Measurements from ENCODE around the gene ITGA3.
"Not testable (repeated sequence)": the region's sequence is repeated elsewhere in the genome, so short reads cannot be mapped to it uniquely, and the experiment has no call there.

ITGA3 gene

GRCh38 chr17:50035421-50035879 lies 20.5 kb upstream of the ITGA3 start:
- DNase-seq (ENCODE audit: low read depth in 2 of 2), result no peak

- DNase-seq (ENCODE audit: low read depth in 2 of 2), result no peak
These were observed 20.0 kb upstream of the ITGA3 start for GRCh38 chr17:50035945-50036344.

GRCh38 chr17:50036455-50037261 lies 19.3 kb upstream of the ITGA3 start:
- no peak for DNase-seq (ENCODE audit: low read depth in 2 of 2)

- DNase-seq (ENCODE audit: low read depth in 2 of 2), result no peak
These were observed 18.4 kb upstream of the ITGA3 start for GRCh38 chr17:50037321-50038107.

- DNase-seq (ENCODE audit: low read depth in 2 of 2), result no peak
These were observed 16.9 kb upstream of the ITGA3 start for GRCh38 chr17:50039058-50039457.

GRCh38 chr17:50040496-50040895 lies 15.4 kb upstream of the ITGA3 start:
- DNase-seq (ENCODE audit: low read depth in 2 of 2), result not testable (repeated sequence)

- no peak for DNase-seq (ENCODE audit: low read depth in 2 of 2)
These were observed 13.7 kb upstream of the ITGA3 start for GRCh38 chr17:50042211-50042610.

GRCh38 chr17:50043290-50044148 lies 12.4 kb upstream of the ITGA3 start:
- no peak for DNase-seq (ENCODE audit: low read depth in 2 of 2)

GRCh38 chr17:50044483-50044882 lies 11.4 kb upstream of the ITGA3 start:
- no peak for DNase-seq (ENCODE audit: low read depth in 2 of 2)

- no peak for DNase-seq (ENCODE audit: low read depth in 2 of 2)
These were observed 10.8 kb upstream of the ITGA3 start for GRCh38 chr17:50045154-50045553.

GRCh38 chr17:50046179-50046578 lies 9.7 kb upstream of the ITGA3 start:
- DNase-seq (ENCODE audit: low read depth in 2 of 2), result no peak

GRCh38 chr17:50046667-50047066 lies 9.2 kb upstream of the ITGA3 start:
- DNase-seq (ENCODE audit: low read depth in 2 of 2), result no peak

GRCh38 chr17:50047083-50047482 lies 8.8 kb upstream of the ITGA3 start:
- DNase-seq (ENCODE audit: low read depth in 2 of 2), result no peak

GRCh38 chr17:50047488-50048126 lies 8.3 kb upstream of the ITGA3 start:
- DNase-seq (ENCODE audit: low read depth in 2 of 2), result no peak

- no peak for DNase-seq (ENCODE audit: low read depth in 2 of 2)
These were observed 7.7 kb upstream of the ITGA3 start for GRCh38 chr17:50048146-50048720.

- DNase-seq (ENCODE audit: low read depth in 2 of 2), result no peak
These were observed 6.9 kb upstream of the ITGA3 start for GRCh38 chr17:50048988-50049387.

- no peak for DNase-seq (ENCODE audit: low read depth in 2 of 2)
These were observed 6.3 kb upstream of the ITGA3 start for GRCh38 chr17:50049636-50050035.

- no peak for DNase-seq (ENCODE audit: low read depth in 2 of 2)
These were observed 5.4 kb upstream of the ITGA3 start for GRCh38 chr17:50050431-50051032.

GRCh38 chr17:50051082-50051576 lies 4.8 kb upstream of the ITGA3 start:
- DNase-seq (ENCODE audit: low read depth in 2 of 2), result peak; percentile 38 to 75

GRCh38 chr17:50051606-50052005 lies 4.3 kb upstream of the ITGA3 start:
- no peak for DNase-seq (ENCODE audit: low read depth in 2 of 2)
